Measurements from ENCODE around the gene PDZD2. TPM values are rescaled to one million over a fixed set of nuclear protein-coding genes. Genes with fewer than 3 reads are reported as not detected.

The PDZD2 gene
- total RNA-seq, 2 experiments from 2014 or later = 1.3 to 1.8 TPM

DNA sequence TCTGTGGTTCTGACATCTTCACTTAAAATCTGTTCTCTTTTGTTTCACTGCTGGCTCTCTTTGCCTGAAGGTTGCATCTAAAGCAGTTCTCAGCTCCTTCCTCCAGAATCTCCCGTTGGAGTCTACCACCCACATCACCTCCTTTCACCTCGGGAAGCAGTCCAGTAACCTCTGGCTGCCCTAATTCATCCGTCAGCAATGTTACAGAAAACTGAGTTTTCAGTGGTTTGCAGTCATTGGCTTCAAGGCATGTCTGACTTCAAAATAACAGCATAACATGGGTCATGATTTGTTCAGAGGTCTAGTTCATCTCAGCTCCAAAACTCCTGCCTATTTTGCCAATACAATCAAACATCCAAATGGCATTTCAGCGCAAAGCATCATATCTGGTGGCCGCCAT lies 427.5 kb downstream of the PDZD2 start:
- DNase-seq = no peak
- Mint-ChIP-seq H3K27me3 (no peaks in the 10 kb centered on the region), H3K27ac (no peak overlapping the region), H3K9me3 (no peaks in the 10 kb centered on the region), H3K36me3 (ENCODE audit: low read depth) (no peaks in the 10 kb centered on the region), H3K4me3 (no peak overlapping the region), H3K4me1 (ENCODE audit: low read depth) (no peaks in the 10 kb centered on the region)
- TF ChIP-seq CTCF (IDR thresholded peaks at IDR 0.05) = no peak
- intact Hi-C loops (cut with DNase I, micrococcal nuclease) = no loop called here
- H3K36me3 ChIP-seq (ENCODE audit: insufficient read depth, low read length) = no peaks in the 10 kb centered on the region
- H3K27me3 ChIP-seq (ENCODE audit: control insufficient read depth in 1 of 2, insufficient read depth in 2 of 2, low read length in 2 of 2) = no peaks in the 10 kb centered on the region
- ATAC-seq (ENCODE audit: poor library complexity) = no peak
- H3K9me3 ChIP-seq (ENCODE audit: control insufficient read depth in 1 of 2, insufficient read depth in 1 of 2, low read length in 2 of 2) = no peaks in the 10 kb centered on the region
- no peak overlapping the region for H3K4me3 ChIP-seq (ENCODE audit: low read length)
- ChIA-PET CTCF (no interaction called here), POLR2A (no interaction called here)
- H3K4me1 ChIP-seq (ENCODE audit: insufficient read depth, low read length) = no peaks in the 10 kb centered on the region
- H3K27ac ChIP-seq (ENCODE audit: low read depth in 1 of 2, low read length in 2 of 2) = no peak overlapping the region

DNA sequence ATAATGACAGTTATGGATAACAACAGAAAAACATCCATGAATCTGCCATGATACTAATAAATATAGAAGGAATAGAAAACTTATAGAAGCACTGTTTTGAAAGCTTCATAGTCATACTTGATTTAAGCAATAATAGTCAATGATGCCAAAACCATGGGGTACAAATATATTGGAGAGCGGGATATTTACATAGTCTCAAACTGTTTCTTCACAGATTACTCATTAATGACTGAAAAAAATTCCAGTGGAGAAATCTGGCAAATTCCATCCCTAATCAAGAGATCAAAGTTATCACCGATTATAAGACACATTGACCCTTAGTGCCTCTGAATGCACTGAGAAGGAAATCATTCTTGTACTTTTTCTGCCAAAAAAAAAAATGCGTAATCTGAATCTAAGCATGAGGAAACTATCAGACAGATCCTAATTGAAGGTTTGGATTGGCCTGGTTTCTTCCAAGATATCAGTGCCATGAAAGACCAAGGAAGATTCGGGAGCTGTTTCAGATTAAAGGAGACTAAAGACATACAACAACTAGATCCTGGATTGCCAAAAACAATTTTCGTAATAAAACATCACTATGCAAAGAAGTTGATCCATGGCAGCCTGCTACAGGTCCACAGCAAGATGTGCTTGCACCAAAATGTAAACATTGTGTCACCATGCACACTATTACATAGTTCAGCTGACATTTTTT lies 429.0 kb downstream of the PDZD2 start:
- H3K9me3 Mint-ChIP-seq = no peaks in the 10 kb centered on the region
- Histone ChIP-seq H3K4me3 (ENCODE audit: low read length) (no peak overlapping the region), H3K4me1 (ENCODE audit: insufficient read depth, low read length) (no peaks in the 10 kb centered on the region), H3K27ac (ENCODE audit: low read depth in 1 of 2, low read length in 2 of 2) (no peak overlapping the region), H3K36me3 (ENCODE audit: insufficient read depth, low read length) (no peaks in the 10 kb centered on the region), H3K27me3 (ENCODE audit: control insufficient read depth in 1 of 2, insufficient read depth in 2 of 2, low read length in 2 of 2) (no peaks in the 10 kb centered on the region), H3K9me3 (ENCODE audit: control insufficient read depth in 1 of 2, insufficient read depth in 1 of 2, low read length in 2 of 2) (no peaks in the 10 kb centered on the region)
- no peaks in the 10 kb centered on the region for H3K36me3 Mint-ChIP-seq (ENCODE audit: low read depth)
- H3K4me1 Mint-ChIP-seq (ENCODE audit: low read depth) = no peaks in the 10 kb centered on the region
- TF ChIP-seq CTCF (IDR thresholded peaks at IDR 0.05) = no peak
- no peak overlapping the region for H3K27ac Mint-ChIP-seq
- DNase-seq = no peak
- intact Hi-C loops (cut with DNase I, micrococcal nuclease) = no loop called here
- no peak for ATAC-seq (ENCODE audit: poor library complexity)
- CTCF ChIA-PET = no interaction called here
- POLR2A ChIA-PET = no interaction called here
- H3K27me3 Mint-ChIP-seq = no peaks in the 10 kb centered on the region
- H3K4me3 Mint-ChIP-seq = no peak overlapping the region

DNA sequence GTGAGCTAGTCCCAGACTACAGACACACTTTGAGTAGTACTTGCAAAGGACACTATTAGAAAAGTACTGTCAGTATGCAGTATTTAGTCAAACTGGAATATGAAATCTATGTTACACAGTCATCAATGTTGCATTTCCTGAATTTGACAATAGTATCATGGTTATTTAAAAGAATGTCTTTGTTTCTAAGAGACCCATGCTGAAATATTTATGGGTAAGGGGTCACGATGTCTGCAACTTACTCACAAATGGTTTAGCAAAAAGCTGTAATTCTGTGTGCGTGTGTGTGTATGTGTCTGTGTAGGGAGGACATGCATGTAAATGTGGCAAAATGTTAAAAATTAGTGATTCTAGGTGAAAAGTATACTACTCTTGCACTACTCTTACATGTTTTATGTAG lies 429.6 kb downstream of the PDZD2 start:
- Histone ChIP-seq H3K27me3 (ENCODE audit: control insufficient read depth in 1 of 2, insufficient read depth in 2 of 2, low read length in 2 of 2) (no peaks in the 10 kb centered on the region), H3K9me3 (ENCODE audit: control insufficient read depth in 1 of 2, insufficient read depth in 1 of 2, low read length in 2 of 2) (no peaks in the 10 kb centered on the region), H3K36me3 (ENCODE audit: insufficient read depth, low read length) (no peaks in the 10 kb centered on the region), H3K4me1 (ENCODE audit: insufficient read depth, low read length) (no peaks in the 10 kb centered on the region), H3K27ac (ENCODE audit: low read depth in 1 of 2, low read length in 2 of 2) (no peak overlapping the region), H3K4me3 (ENCODE audit: low read length) (no peak overlapping the region)
- Mint-ChIP-seq H3K27me3 (no peaks in the 10 kb centered on the region), H3K9me3 (no peaks in the 10 kb centered on the region), H3K4me3 (no peak overlapping the region), H3K4me1 (ENCODE audit: low read depth) (no peaks in the 10 kb centered on the region), H3K27ac (no peak overlapping the region), H3K36me3 (ENCODE audit: low read depth) (no peaks in the 10 kb centered on the region)
- CTCF ChIA-PET = interaction anchor here (0.7 kb wide), 1 partner anchor 90 kb away, joined by 3 read pairs; no protein-coding TSS in a partner anchor
- intact Hi-C loops (cut with DNase I, micrococcal nuclease) = no loop called here
- TF ChIP-seq CTCF (IDR thresholded peaks at IDR 0.05) = no peak
- DNase-seq = no peak
- no peak for ATAC-seq (ENCODE audit: poor library complexity)
- POLR2A ChIA-PET = no interaction called here
